ENCODE measurements around the gene HSP90AB1.
A peak's percentile ranks its signal among the peaks of the same experiment; 100 is the strongest.

The HSP90AB1 gene

GRCh38 chr6:44255871-44256774 lies 9.2 kb downstream of the HSP90AB1 start:
- DNase-seq: no peak

GRCh38 chr6:44256775-44257024 lies 9.8 kb downstream of the HSP90AB1 start:
- no peak for DNase-seq

- DNase-seq: peak; percentile 74
These were observed 10.3 kb downstream of the HSP90AB1 start, which contains the start of gene SLC35B2 for GRCh38 chr6:44257025-44257752. Gene SLC35B2, minus strand, starts transcription at chr6:44257528. Its CDS starts 118 bp downstream, at chr6:44257410.

- no peak for DNase-seq
These were observed 10.9 kb downstream of the HSP90AB1 start for GRCh38 chr6:44257753-44258324.

- no peak for DNase-seq
These were observed 11.5 kb downstream of the HSP90AB1 start for GRCh38 chr6:44258325-44258863.

- DNase-seq: no peak
These were observed 12.0 kb downstream of the HSP90AB1 start for GRCh38 chr6:44258921-44259320.

GRCh38 chr6:44260011-44260410 lies 13.1 kb downstream of the HSP90AB1 start:
- DNase-seq: no peak

GRCh38 chr6:44260451-44261297 lies 13.8 kb downstream of the HSP90AB1 start:
- no peak for DNase-seq

- no peak for DNase-seq
These were observed 14.7 kb downstream of the HSP90AB1 start for GRCh38 chr6:44261581-44261980.

- DNase-seq: no peak
These were observed 15.8 kb downstream of the HSP90AB1 start for GRCh38 chr6:44262467-44263353.

- no peak for DNase-seq
These were observed 16.6 kb downstream of the HSP90AB1 start for GRCh38 chr6:44263354-44264100.

- no peak for DNase-seq
These were observed 17.5 kb downstream of the HSP90AB1 start for GRCh38 chr6:44264154-44265006.

GRCh38 chr6:44265007-44265721 lies 18.3 kb downstream of the HSP90AB1 start, which contains the start of gene NFKBIE:
Gene NFKBIE, minus strand, starts transcription at chr6:44265551. Its CDS starts 205 bp downstream, at chr6:44265346.
- peak; percentile 89 for DNase-seq

- no peak for DNase-seq
These were observed 18.9 kb downstream of the HSP90AB1 start for GRCh38 chr6:44265722-44266233.

- DNase-seq: no peak
These were observed 19.4 kb downstream of the HSP90AB1 start for GRCh38 chr6:44266347-44266746.

- DNase-seq: no peak
These were observed 20.4 kb downstream of the HSP90AB1 start for GRCh38 chr6:44267252-44267651.

- DNase-seq: peak; percentile 32
These were observed 21.3 kb downstream of the HSP90AB1 start for GRCh38 chr6:44268095-44268628.

All from fibroblast of skin of scalp (primary cell).